ENCODE data around the gene PMM2. TPM values are rescaled to one million over a fixed set of nuclear protein-coding genes. Genes with fewer than 3 reads are reported as not detected.
"Not testable (repeated sequence)": the region's sequence is repeated elsewhere in the genome, so short reads cannot be mapped to it uniquely, and the experiment has no call there.

PMM2 gene
- total RNA-seq, 6 experiments from 2014 or later, result 18.6 to 47.8 (median 39.0) TPM

GRCh38 chr16:8867216-8867931 is 69.7 kb downstream of the PMM2 start:
- H3K4me1 ChIP-seq, result peaks cover 0 to 55% (median 27%) of the 10 kb centered on the region in 4 donors
- ATAC-seq, result no peak
- peak; percentile 70 to 74 (median 74) for DNase-seq
- no peaks in the 10 kb centered on the region for H3K27me3 ChIP-seq
- peak overlapping the region; percentile 88 to 99 (median 92) for H3K4me3 ChIP-seq
- TF ChIP-seq POLR2A (IDR thresholded peaks at IDR 0.05) (no peak), CTCF (IDR thresholded peaks at IDR 0.05) (no peak)
- H3K36me3 ChIP-seq, result no peaks in the 10 kb centered on the region
- H3K27ac ChIP-seq, result peak overlapping the region; percentile 78 to 89 (median 89)
- intact Hi-C loops (cut with DNase I), result loop anchor here in 1 of 2 donors (10.0 kb wide), 1 partner anchor 63 kb away; no protein-coding TSS in a partner anchor
- WGBS (ENCODE audit: insufficient coverage, low coverage, low lambda C conversion rate, missing lambda C conversion rate), result under 1% methylated on average over 25 of the region's 35 CpGs
- no peaks in the 10 kb centered on the region for H3K9me3 ChIP-seq

DNA sequence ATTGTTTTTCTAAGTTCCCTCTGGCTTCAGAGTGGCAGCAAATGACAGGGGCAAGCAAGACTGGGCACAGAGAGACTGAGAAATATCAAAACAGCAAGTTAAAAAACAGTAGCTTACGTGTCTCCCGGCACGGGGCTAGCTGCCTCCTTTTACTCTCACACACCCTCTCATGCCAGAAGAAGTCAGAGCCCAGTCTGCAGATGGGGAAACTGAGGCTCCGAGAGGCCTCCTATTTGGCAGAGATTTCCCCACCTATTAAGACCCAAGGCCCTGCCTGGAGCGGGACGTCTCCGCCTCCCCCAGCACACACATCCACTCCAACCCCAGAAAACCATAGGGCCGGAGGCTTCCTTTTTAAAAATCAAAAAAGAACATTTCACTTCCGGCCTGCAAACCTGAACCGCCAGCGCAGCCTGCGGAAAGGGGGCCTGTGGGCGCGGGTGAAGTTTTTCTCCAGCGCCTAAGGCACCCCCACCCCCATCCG is 70.3 kb downstream of the PMM2 start:
- peaks cover 0 to 52% (median 25%) of the 10 kb centered on the region in 4 donors for H3K4me1 ChIP-seq
- ATAC-seq, result no peak
- 0% methylated on average over 7 of the region's 16 CpGs for WGBS (ENCODE audit: insufficient coverage, low coverage, low lambda C conversion rate, missing lambda C conversion rate)

GRCh38 chr16:8868416-8869211 is 71.0 kb downstream of the PMM2 start, which contains the start of gene CARHSP1:
Gene CARHSP1, minus strand, starts transcription at chr16:8869006. Its CDS starts 9,678 bp downstream, at chr16:8859328.
- H3K36me3 ChIP-seq, result no peaks in the 10 kb centered on the region
- TF ChIP-seq POLR2A (IDR thresholded peaks at IDR 0.05) (peak; percentile 61), CTCF (IDR thresholded peaks at IDR 0.05) (no peak)
- H3K27me3 ChIP-seq, result no peaks in the 10 kb centered on the region
- no peaks in the 10 kb centered on the region for H3K9me3 ChIP-seq
- H3K4me3 ChIP-seq, result peak within 1 kb of the TSS; percentile 88 to 99 (median 92)
- DNase-seq, result peak; percentile 91 to 95 (median 91)
- peaks cover 0 to 47% (median 22%) of the 10 kb centered on the region in 4 donors for H3K4me1 ChIP-seq
- peak; percentile 69 to 87 (median 74) for ATAC-seq
- 0% methylated on average over 2 of the region's 83 CpGs for WGBS (ENCODE audit: insufficient coverage, low coverage, low lambda C conversion rate, missing lambda C conversion rate)
- intact Hi-C loops (cut with DNase I), result loop anchor here in 1 of 2 donors (10.0 kb wide), 1 partner anchor 64 kb away; no protein-coding TSS in a partner anchor
- peak within 1 kb of the TSS; percentile 78 to 89 (median 89) for H3K27ac ChIP-seq

More for the DNA sequence above, 70.3 kb downstream of the PMM2 start:
- no peaks in the 10 kb centered on the region for H3K9me3 ChIP-seq
- H3K27me3 ChIP-seq, result no peaks in the 10 kb centered on the region
- intact Hi-C loops (cut with DNase I), result loop anchor here in 1 of 2 donors (10.0 kb wide), 1 partner anchor 63 kb away; no protein-coding TSS in a partner anchor
- TF ChIP-seq POLR2A (IDR thresholded peaks at IDR 0.05), result no peak
- no peaks in the 10 kb centered on the region for H3K36me3 ChIP-seq
- DNase-seq, result no peak
- H3K4me3 ChIP-seq, result peak overlapping the region; percentile 88 to 99 (median 92)
- peak overlapping the region; percentile 78 to 89 (median 89) for H3K27ac ChIP-seq

- TF ChIP-seq CTCF (IDR thresholded peaks at IDR 0.05) (no peak), POLR2A (IDR thresholded peaks at IDR 0.05) (peak; percentile 3)
- DNase-seq (no peak), ATAC-seq (no peak)
- WGBS (ENCODE audit: insufficient coverage, low coverage, low lambda C conversion rate, missing lambda C conversion rate), result 2% methylated on average over 19 of the region's 37 CpGs
- peak overlapping the region in 2 of 3 donors; percentile 43 to 72 for H3K27ac ChIP-seq
- H3K27me3 ChIP-seq, result no peaks in the 10 kb centered on the region
- intact Hi-C loops (cut with DNase I), result loop anchor here in 1 of 2 donors (10.0 kb wide), 1 partner anchor 65 kb away; no protein-coding TSS in a partner anchor
- no peaks in the 10 kb centered on the region for H3K36me3 ChIP-seq
- peak overlapping the region; percentile 88 to 99 (median 92) for H3K4me3 ChIP-seq
- H3K4me1 ChIP-seq, result peaks cover 0 to 39% (median 19%) of the 10 kb centered on the region in 4 donors
- H3K9me3 ChIP-seq, result no peaks in the 10 kb centered on the region
These were observed 71.8 kb downstream of the PMM2 start for GRCh38 chr16:8869212-8869987.

DNA sequence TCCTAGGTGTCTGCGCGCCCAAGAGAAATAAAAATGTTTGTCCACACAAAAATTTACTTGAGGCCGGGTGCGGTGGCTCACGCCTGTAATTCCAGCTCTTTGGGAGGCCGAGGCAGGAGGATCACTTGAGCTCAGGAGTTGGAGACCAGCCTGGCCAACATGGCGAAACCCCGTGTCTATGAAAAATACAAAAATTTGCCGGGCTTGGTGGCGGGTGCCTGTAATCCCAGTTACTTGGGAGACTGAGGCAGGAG is 72.3 kb downstream of the PMM2 start:
- not testable (repeated sequence) for H3K27ac ChIP-seq, ATAC-seq, H3K36me3 ChIP-seq, H3K9me3 ChIP-seq, DNase-seq, H3K4me3 ChIP-seq, H3K27me3 ChIP-seq
- intact Hi-C loops (cut with DNase I), result loop anchor here in 1 of 2 donors (10.0 kb wide), 1 partner anchor 65 kb away; no protein-coding TSS in a partner anchor
- WGBS (ENCODE audit: insufficient coverage, low coverage, low lambda C conversion rate, missing lambda C conversion rate), result 100% methylated on average over 4 of the region's 10 CpGs
- peaks cover 0 to 34% (median 17%) of the 10 kb centered on the region in 4 donors for H3K4me1 ChIP-seq
